Spleen (tissue), 11 donors: ENCODE data around the gene EPS8. TPM values are rescaled to one million over a fixed set of nuclear protein-coding genes. Genes with fewer than 3 reads are reported as not detected.
A peak's percentile ranks its signal among the peaks of the same experiment; 100 is the strongest.

Experiments
- DNase-seq: peaks from one replicate; pipeline ENCODE4 v3.0.0-alpha.2; 2020
- H3K27ac ChIP-seq, 8 donors: fragments of 200-600 bp; sonication (generic) in 7 of 8; 1 replicate in 4 of 8; 2 replicates in 4 of 8; pipeline versions ENCODE4 v1.5.0 to v1.8.0; 2016 to 2021; ENCODE audit warnings: inconsistent platforms in 4 of 8, mild to moderate bottlenecking in 4 of 8, moderate library complexity in 1 of 8
- H3K27me3 ChIP-seq, 7 donors: fragments of 200-600 bp; sonication (generic) in 6 of 7; replicated peaks in 1 of 7; 1 replicate in 4 of 7; 2 replicates in 3 of 7; pipeline versions ENCODE4 v1.5.0 to v1.8.0; 2016 to 2021; ENCODE audit warnings: inconsistent platforms in 3 of 7, mild to moderate bottlenecking in 1 of 7
- H3K36me3 ChIP-seq, 6 donors: fragments of 200-600 bp; sonication (generic) in 5 of 6; 1 replicate in 4 of 6; 2 replicates in 2 of 6; pipeline versions ENCODE4 v1.5.0 to v1.8.0; 2016 to 2021; ENCODE audit warnings: inconsistent platforms in 2 of 6
- H3K4me1 ChIP-seq, 6 donors: fragments of 200-600 bp; sonication (generic) in 5 of 6; 1 replicate in 3 of 6; 2 replicates in 3 of 6; pipeline versions ENCODE4 v1.5.0 to v1.8.0; 2016 to 2021; ENCODE audit warnings: inconsistent platforms in 3 of 6
- H3K4me3 ChIP-seq, 8 donors: fragments of 200-600 bp; sonication (generic) in 7 of 8; 1 replicate in 4 of 8; 2 replicates in 4 of 8; pipeline versions ENCODE4 v1.5.0 to v1.8.0; 2016 to 2021; ENCODE audit warnings: inconsistent platforms in 4 of 8, mild to moderate bottlenecking in 4 of 8, moderate library complexity in 2 of 8
- H3K9me3 ChIP-seq, 8 donors: fragments of 200-600 bp; sonication (generic) in 7 of 8; 1 replicate in 4 of 8; 2 replicates in 4 of 8; pipeline versions ENCODE4 v1.5.0 to v1.8.0; 2016 to 2021; ENCODE audit warnings: inconsistent platforms in 4 of 8
- POLR2A ChIP-seq, 3 donors: fragments of 450-650 bp; IDR thresholded peaks; one replicate each; pipeline ENCODE4 v1.5.1; 2017; ENCODE audit warnings: antibody characterized with exemption in 3 of 3, mild to moderate bottlenecking in 1 of 3
- POLR2AphosphoS5 ChIP-seq, 3 donors: sonication (generic); formaldehyde crosslinking; IDR thresholded peaks; one replicate each; pipeline ENCODE4 v1.5.1; 2017; ENCODE audit warnings: antibody characterized with exemption in 3 of 3
- WGBS, 5 donors: extraction: QIAGEN DNeasy Blood & Tissue Kit in 3 of 5; methylation state at CpG; one replicate each; pipeline versions ENCODE4 v1.1.5 to v1.1.7; 2013 to 2018; 5-methylcytosine and 5-hydroxymethylcytosine counted together
- intact Hi-C: fragments of 100-400 bp; cut with DNase I; formaldehyde crosslinking; loops from one replicate; pipeline ENCODE4 v1.15.0; 2023; ENCODE audit warnings: low total_unique reads
- polyA plus RNA-seq, 3 donors: library from polyadenylated mRNA; stranded (reverse); fragments of 200-250 nt; gene quantifications; one replicate each; pipeline ENCODE4 v1.2.1, GENCODE V29; 2013
- total RNA-seq, 7 donors: library from RNA; depleted of rRNA in 3 of 7; stranded (reverse); fragments of >200 nt in 3 of 7; fragmentation: NEBNext Ultra II Directional in 4 of 7; extraction: Animal tissue kit (Norgen Biotek cat#: 25700) in 4 of 7; gene quantifications; one replicate each; pipeline versions ENCODE4 v1.1.0 to v1.2.1, GENCODE V29; 2016 to 2021
- TF ChIP-seq, protein P1 (sequence below), 11 experiments: fragments of 200-600 bp in 7 of 11; fragments of 450-650 bp in 4 of 11; sonication (generic) in 4 of 11; IDR thresholded peaks in 8 of 11; conservative IDR thresholded peaks in 3 of 11; 1 replicate in 7 of 11; 2 replicates in 4 of 11; pipeline versions ENCODE4 v1.4.0 to v1.8.0; 2016 to 2021; ENCODE audit warnings: antibody characterized with exemption in 11 of 11, inconsistent platforms in 4 of 11, mild to moderate bottlenecking in 1 of 11
- donor health status: healthy with polysubstance abuse.
- donor health status: DM: no; HTN: no; CAD: no; lungs with moderate emphysema.
- donor health status: DM: no; HTN: no; CAD: no.
- donor health status: Bipolar disorder and iron deficiency.
- donor health status: healthy.
- donor health status: DM: no; HTN: no; CAD: no.
- donor health status: DM: yes; HTN: yes; CAD: no.

The EPS8 gene
- total and polyA plus RNA-seq, 10 donors: 4.6 to 90.5 (median 30.9) TPM

DNA sequence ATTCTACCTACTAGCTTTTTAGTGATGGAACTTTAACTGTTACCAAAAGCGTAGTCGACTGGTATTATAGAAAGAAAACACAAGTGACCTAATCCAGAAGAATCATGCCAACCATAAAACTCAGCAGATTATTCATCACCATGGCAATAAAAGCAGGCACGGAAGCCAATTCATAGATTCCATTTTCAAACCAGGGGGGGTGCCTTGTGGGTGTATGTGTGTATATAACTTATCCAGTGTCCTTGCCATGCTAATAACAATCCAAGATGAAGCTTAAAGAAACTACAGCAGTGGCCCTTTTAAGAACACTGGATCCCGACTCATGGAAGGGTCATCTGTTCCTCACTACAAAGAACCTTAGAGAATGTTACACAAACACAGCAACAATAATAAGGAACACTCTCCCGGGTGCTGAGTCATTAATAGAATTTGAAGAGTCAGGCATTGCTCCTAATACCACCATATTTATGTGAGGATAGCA lies 61.0 kb downstream of the EPS8 start:
- no peak for TF ChIP-seq POLR2A (IDR thresholded peaks at IDR 0.05)
- TF ChIP-seq POLR2AphosphoS5 (IDR thresholded peaks at IDR 0.05): no peak
- TF ChIP-seq, protein P1, sequence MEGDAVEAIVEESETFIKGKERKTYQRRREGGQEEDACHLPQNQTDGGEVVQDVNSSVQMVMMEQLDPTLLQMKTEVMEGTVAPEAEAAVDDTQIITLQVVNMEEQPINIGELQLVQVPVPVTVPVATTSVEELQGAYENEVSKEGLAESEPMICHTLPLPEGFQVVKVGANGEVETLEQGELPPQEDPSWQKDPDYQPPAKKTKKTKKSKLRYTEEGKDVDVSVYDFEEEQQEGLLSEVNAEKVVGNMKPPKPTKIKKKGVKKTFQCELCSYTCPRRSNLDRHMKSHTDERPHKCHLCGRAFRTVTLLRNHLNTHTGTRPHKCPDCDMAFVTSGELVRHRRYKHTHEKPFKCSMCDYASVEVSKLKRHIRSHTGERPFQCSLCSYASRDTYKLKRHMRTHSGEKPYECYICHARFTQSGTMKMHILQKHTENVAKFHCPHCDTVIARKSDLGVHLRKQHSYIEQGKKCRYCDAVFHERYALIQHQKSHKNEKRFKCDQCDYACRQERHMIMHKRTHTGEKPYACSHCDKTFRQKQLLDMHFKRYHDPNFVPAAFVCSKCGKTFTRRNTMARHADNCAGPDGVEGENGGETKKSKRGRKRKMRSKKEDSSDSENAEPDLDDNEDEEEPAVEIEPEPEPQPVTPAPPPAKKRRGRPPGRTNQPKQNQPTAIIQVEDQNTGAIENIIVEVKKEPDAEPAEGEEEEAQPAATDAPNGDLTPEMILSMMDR (IDR thresholded peaks at IDR 0.05 in 8 of 11, conservative IDR thresholded peaks at IDR 0.05 in 3 of 11): no peak
- H3K4me3 ChIP-seq: no peak overlapping the region
- H3K27me3 ChIP-seq: no peaks in the 10 kb centered on the region
- H3K36me3 ChIP-seq: no peaks in the 10 kb centered on the region
- WGBS, 5 donors: 87 to 91% (median 88%) methylated on average over 5 of the region's 5 CpGs
- peaks cover 0 to 5% (median 0%) of the 10 kb centered on the region in 6 donors for H3K4me1 ChIP-seq
- intact Hi-C loops: no loop called here
- H3K9me3 ChIP-seq: no peaks in the 10 kb centered on the region
- no peak for DNase-seq
- H3K27ac ChIP-seq: no peak overlapping the region

DNA sequence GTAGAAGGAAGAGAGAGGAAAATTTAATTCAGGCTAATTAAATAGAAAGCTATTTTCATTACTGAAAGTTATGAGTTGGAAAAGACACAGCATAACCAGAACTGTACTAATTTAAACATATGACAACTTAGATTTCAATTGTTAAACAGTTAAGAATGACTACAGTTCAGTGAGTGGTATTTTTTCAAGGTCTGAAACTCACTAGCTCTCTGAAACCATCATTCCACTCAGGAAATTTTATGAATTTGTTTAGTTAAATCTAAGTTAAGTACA lies 62.4 kb downstream of the EPS8 start:
- H3K4me3 ChIP-seq: no peak overlapping the region
- no peaks in the 10 kb centered on the region for H3K27me3 ChIP-seq
- H3K27ac ChIP-seq: no peak overlapping the region
- TF ChIP-seq, protein P1 (IDR thresholded peaks at IDR 0.05 in 8 of 11, conservative IDR thresholded peaks at IDR 0.05 in 3 of 11): no peak
- TF ChIP-seq POLR2AphosphoS5 (IDR thresholded peaks at IDR 0.05): no peak
- no peak for TF ChIP-seq POLR2A (IDR thresholded peaks at IDR 0.05)
- H3K9me3 ChIP-seq: no peaks in the 10 kb centered on the region
- no peak for DNase-seq
- intact Hi-C loops: no loop called here
- no peaks in the 10 kb centered on the region for H3K36me3 ChIP-seq
- H3K4me1 ChIP-seq: peaks cover 0 to 5% (median 0%) of the 10 kb centered on the region in 6 donors

DNA sequence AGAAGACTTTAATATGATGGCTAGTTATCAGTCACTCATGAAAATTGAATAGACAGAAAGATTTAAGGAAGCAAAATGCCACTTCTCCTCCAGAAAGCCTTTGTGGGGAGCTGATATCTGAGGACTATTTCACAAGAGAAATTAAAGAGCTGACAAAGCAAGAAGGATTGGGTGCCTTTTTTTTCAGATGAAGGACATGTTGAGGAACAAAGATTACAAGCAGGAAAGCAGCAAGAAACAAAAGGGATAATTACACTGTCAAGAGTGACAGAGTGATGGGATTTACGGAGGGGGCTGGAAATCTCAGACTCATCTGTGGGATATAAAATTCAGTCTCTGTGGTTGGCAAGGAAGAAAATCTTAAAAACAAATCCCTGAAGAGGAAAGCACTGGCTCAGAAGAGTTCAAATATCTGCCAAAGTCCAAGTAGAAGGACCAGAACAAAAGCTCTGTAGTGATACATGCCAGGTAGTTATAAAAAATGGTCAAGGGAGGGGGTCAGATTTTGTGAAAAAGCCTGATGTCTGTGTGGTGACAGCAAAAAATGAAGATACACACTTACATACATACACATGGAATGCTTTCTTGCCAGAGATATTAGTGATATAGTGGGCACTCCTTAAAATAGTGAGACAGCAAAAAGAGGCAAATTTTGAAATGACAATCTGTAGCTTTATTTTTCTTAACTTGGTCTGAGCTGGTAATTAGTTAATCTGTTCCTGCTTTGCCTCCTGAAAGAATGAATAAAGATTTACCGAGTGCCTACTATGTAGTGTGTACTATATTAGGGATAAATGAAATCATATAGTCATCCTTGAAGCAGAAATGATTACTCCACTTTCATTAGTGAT lies 62.9 kb downstream of the EPS8 start:
- no peak for DNase-seq
- Histone ChIP-seq H3K27ac (peak overlapping the region in 2 of 8 donors; percentile 16 to 45), H3K36me3 (no peaks in the 10 kb centered on the region), H3K9me3 (no peaks in the 10 kb centered on the region), H3K4me1 (peaks cover 0 to 5% (median 0%) of the 10 kb centered on the region in 6 donors), H3K4me3 (no peak overlapping the region), H3K27me3 (no peaks in the 10 kb centered on the region)
- TF ChIP-seq POLR2A (IDR thresholded peaks at IDR 0.05): no peak
- TF ChIP-seq, protein P1 (IDR thresholded peaks at IDR 0.05 in 8 of 11, conservative IDR thresholded peaks at IDR 0.05 in 3 of 11): no peak
- TF ChIP-seq POLR2AphosphoS5 (IDR thresholded peaks at IDR 0.05): no peak
- WGBS, 5 donors: 64 to 77% (median 69%) methylated on average over 2 of the region's 2 CpGs
- intact Hi-C loops: no loop called here

DNA sequence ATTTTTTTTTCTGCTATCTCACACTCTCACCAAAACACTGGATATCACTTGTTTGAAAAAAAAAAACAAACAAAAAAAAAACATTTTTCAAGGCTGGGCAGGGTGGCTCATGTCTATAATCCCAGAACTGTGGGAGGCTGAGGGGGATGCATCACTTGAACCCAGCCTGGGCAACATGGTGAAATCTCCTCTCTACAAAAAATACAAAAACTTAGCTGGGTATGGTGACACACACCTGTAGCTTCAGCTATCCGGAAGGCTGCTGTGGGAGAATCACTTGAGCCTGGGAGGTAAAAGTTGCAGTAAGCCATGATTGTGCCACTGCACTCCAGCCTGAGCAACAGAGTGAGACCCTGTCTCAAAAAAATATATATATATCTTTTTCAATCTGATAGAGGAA lies 66.2 kb downstream of the EPS8 start:
- no peak overlapping the region for H3K4me3 ChIP-seq
- H3K4me1 ChIP-seq: peaks cover 0 to 20% (median 7%) of the 10 kb centered on the region in 6 donors
- H3K27ac ChIP-seq: no peak overlapping the region
- no peaks in the 10 kb centered on the region for H3K9me3 ChIP-seq
- H3K27me3 ChIP-seq: no peaks in the 10 kb centered on the region
- TF ChIP-seq POLR2A (IDR thresholded peaks at IDR 0.05) (no peak), POLR2AphosphoS5 (IDR thresholded peaks at IDR 0.05) (no peak)
- TF ChIP-seq, protein P1 (IDR thresholded peaks at IDR 0.05 in 8 of 11, conservative IDR thresholded peaks at IDR 0.05 in 3 of 11): no peak
- no peak for DNase-seq
- intact Hi-C loops: no loop called here
- H3K36me3 ChIP-seq: no peaks in the 10 kb centered on the region
- 88 to 100% (median 94%) methylated on average over 1 of the region's 1 CpG for WGBS, 5 donors
